ENCODE data around the gene MTHFSD. TPM values are rescaled to one million over a fixed set of nuclear protein-coding genes. Genes with fewer than 3 reads are reported as not detected.

The MTHFSD gene
- total RNA-seq, 1 donor from 2014 or later: 14.1 TPM

- Mint-ChIP-seq H3K36me3 (ENCODE audit: unreplicated experiment) (no peaks in the 10 kb centered on the region), H3K27me3 (ENCODE audit: unreplicated experiment) (peaks cover 75% of the 10 kb centered on the region), H3K27ac (ENCODE audit: unreplicated experiment) (no peak overlapping the region), H3K4me3 (ENCODE audit: unreplicated experiment) (peak overlapping the region; percentile 14), H3K4me1 (ENCODE audit: unreplicated experiment) (peaks cover 25% of the 10 kb centered on the region), H3K9me3 (ENCODE audit: unreplicated experiment) (no peaks in the 10 kb centered on the region)
- DNase-seq (ENCODE audit: extremely low spot score, unreplicated experiment): no peak
- no peak for TF ChIP-seq CTCF (IDR thresholded peaks at IDR 0.05)
Observed at GRCh38 chr16:86505899-86506864, 48.9 kb downstream of the MTHFSD start.

GRCh38 chr16:86505185-86505898 lies 49.7 kb downstream of the MTHFSD start:
- no peaks in the 10 kb centered on the region for H3K36me3 Mint-ChIP-seq (ENCODE audit: unreplicated experiment)
- no peak for DNase-seq (ENCODE audit: extremely low spot score, unreplicated experiment)
- H3K9me3 Mint-ChIP-seq (ENCODE audit: unreplicated experiment): no peaks in the 10 kb centered on the region
- TF ChIP-seq CTCF (IDR thresholded peaks at IDR 0.05): no peak
- H3K4me3 Mint-ChIP-seq (ENCODE audit: unreplicated experiment): peak overlapping the region; percentile 16
- H3K27ac Mint-ChIP-seq (ENCODE audit: unreplicated experiment): no peak overlapping the region
- peaks cover 81% of the 10 kb centered on the region for H3K27me3 Mint-ChIP-seq (ENCODE audit: unreplicated experiment)
- peaks cover 22% of the 10 kb centered on the region for H3K4me1 Mint-ChIP-seq (ENCODE audit: unreplicated experiment)

DNA sequence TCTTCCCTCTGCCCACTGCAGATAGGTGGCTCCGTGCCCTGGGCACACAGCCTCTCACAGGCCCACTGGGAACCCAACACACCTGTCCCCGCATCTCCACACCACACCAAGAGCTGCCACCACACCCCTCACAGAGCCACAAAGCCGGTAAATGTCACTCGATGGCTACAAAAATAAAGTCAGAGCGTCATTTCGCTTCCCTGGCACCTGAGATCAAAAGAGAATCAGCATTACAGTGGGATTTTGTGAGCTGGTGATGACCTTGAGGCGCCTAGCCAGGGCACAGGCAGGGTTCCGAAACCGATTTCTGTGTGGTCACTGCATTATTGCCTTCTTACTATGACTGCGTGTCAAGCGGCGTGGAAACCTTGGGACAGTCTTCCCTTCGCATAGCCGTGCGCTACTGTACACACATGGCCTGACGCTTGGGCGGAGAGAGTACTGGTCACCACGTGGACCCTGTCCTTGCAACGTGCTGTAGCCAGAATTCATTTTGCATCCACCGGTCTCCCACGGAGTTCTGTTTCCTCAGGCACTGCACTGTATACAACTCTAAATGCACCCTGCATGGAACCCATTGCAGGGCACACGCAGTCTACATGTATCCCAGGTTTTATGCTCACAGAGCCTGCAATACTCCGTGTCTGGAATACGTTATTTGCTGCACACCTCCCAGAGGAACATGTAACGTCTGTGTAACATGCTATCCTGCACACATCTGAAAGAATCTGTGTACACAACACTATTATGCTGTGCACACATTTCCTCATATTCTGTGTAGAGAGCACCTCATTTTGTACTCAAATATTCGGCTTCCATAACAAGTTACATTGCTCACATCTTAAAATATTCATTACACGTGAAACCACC lies 50.5 kb downstream of the MTHFSD start:
- Mint-ChIP-seq H3K36me3 (ENCODE audit: unreplicated experiment) (no peaks in the 10 kb centered on the region), H3K9me3 (ENCODE audit: unreplicated experiment) (no peaks in the 10 kb centered on the region), H3K4me1 (ENCODE audit: unreplicated experiment) (peaks cover 22% of the 10 kb centered on the region), H3K27ac (ENCODE audit: unreplicated experiment) (no peak overlapping the region), H3K4me3 (ENCODE audit: unreplicated experiment) (peak overlapping the region; percentile 16), H3K27me3 (ENCODE audit: unreplicated experiment) (peaks cover 89% of the 10 kb centered on the region)
- no peak for TF ChIP-seq CTCF (IDR thresholded peaks at IDR 0.05)
- no peak for DNase-seq (ENCODE audit: extremely low spot score, unreplicated experiment)

DNA sequence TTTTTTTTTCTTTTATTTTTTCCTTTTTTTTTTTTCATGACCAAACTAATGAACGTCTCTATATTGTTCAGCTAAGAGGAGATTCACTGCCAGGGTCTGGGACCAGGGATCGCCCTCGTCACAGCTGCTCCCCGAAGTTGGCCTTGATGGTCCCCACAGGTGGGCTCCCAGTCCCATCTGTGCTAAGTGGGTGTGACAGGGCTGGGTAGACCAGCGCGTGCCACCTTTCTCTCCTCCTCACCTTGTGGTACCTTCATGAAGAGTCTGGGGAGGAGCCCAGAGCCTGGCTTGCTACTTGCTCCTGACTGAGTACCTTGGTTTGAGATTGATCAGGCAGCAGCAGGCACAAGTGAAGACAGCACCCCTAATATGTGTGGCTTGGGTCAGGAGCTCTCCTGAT lies 51.2 kb downstream of the MTHFSD start:
- no peaks in the 10 kb centered on the region for H3K36me3 Mint-ChIP-seq (ENCODE audit: unreplicated experiment)
- H3K4me3 Mint-ChIP-seq (ENCODE audit: unreplicated experiment): no peak overlapping the region
- no peak for TF ChIP-seq CTCF (IDR thresholded peaks at IDR 0.05)
- H3K9me3 Mint-ChIP-seq (ENCODE audit: unreplicated experiment): no peaks in the 10 kb centered on the region
- H3K27me3 Mint-ChIP-seq (ENCODE audit: unreplicated experiment): peaks cover 88% of the 10 kb centered on the region
- H3K27ac Mint-ChIP-seq (ENCODE audit: unreplicated experiment): no peak overlapping the region
- DNase-seq (ENCODE audit: extremely low spot score, unreplicated experiment): no peak
- H3K4me1 Mint-ChIP-seq (ENCODE audit: unreplicated experiment): peaks cover 21% of the 10 kb centered on the region
